NCI-H2171 treated with DMSO at 0.1 percent for 48 hours (cell line): ENCODE results near the gene EYA2.
"Not testable (repeated sequence)": the region's sequence is repeated elsewhere in the genome, so short reads cannot be mapped to it uniquely, and the experiment has no call there.

Experiments used
- DNase-seq: peaks from one replicate; lab custom pipeline; 2025; lab: John Stamatoyannopoulos, UW

Gene EYA2

GRCh38 chr20:47204850-47205122, 310.1 kb downstream of the EYA2 start:
- DNase-seq, result not testable (repeated sequence)

GRCh38 chr20:47205577-47206123, 311.0 kb downstream of the EYA2 start:
- peak; percentile 99 for DNase-seq

- not testable (repeated sequence) for DNase-seq
Observed at GRCh38 chr20:47206552-47206951, 311.9 kb downstream of the EYA2 start.

GRCh38 chr20:47206962-47207641, 312.5 kb downstream of the EYA2 start:
- no peak for DNase-seq

- no peak for DNase-seq
Observed at GRCh38 chr20:47208534-47209174, 314.0 kb downstream of the EYA2 start.

GRCh38 chr20:47209982-47210381, 315.3 kb downstream of the EYA2 start:
- no peak for DNase-seq

- DNase-seq, result no peak
Observed at GRCh38 chr20:47210470-47210869, 315.8 kb downstream of the EYA2 start.

- DNase-seq, result no peak
Observed at GRCh38 chr20:47211036-47211435, 316.4 kb downstream of the EYA2 start.

GRCh38 chr20:47212606-47213207, 318.1 kb downstream of the EYA2 start:
- no peak for DNase-seq

- DNase-seq, result no peak
Observed at GRCh38 chr20:47213966-47214365, 319.3 kb downstream of the EYA2 start.

GRCh38 chr20:47215653-47216397, 321.2 kb downstream of the EYA2 start:
- no peak for DNase-seq

- DNase-seq, result peak; percentile 56
Observed at GRCh38 chr20:47216819-47217410, 322.3 kb downstream of the EYA2 start.

GRCh38 chr20:47217482-47218446, 323.1 kb downstream of the EYA2 start:
- no peak for DNase-seq

GRCh38 chr20:47220161-47220582, 325.5 kb downstream of the EYA2 start:
- DNase-seq, result no peak

- no peak for DNase-seq
Observed at GRCh38 chr20:47221036-47221625, 326.5 kb downstream of the EYA2 start.

- DNase-seq, result no peak
Observed at GRCh38 chr20:47222468-47223119, 328.0 kb downstream of the EYA2 start.

GRCh38 chr20:47223896-47224295, 329.3 kb downstream of the EYA2 start:
- no peak for DNase-seq

GRCh38 chr20:47224300-47224791, 329.7 kb downstream of the EYA2 start:
- no peak for DNase-seq

GRCh38 chr20:47224857-47225256, 330.2 kb downstream of the EYA2 start:
- no peak for DNase-seq

- DNase-seq, result no peak
Observed at GRCh38 chr20:47225458-47225857, 330.8 kb downstream of the EYA2 start.
